ENCODE data around the gene BCL2L11. TPM values are rescaled to one million over a fixed set of nuclear protein-coding genes. Genes with fewer than 3 reads are reported as not detected.
A peak's percentile ranks its signal among the peaks of the same experiment; 100 is the strongest.

BCL2L11 gene
- total and polyA plus RNA-seq, 9 of the 15 experiments (the other 6 are each of a cell fraction or from before 2014, with no cell fraction given) = 2.2 to 18.8 (median 5.0) TPM

GRCh38 chr2:111121028-111121827 lies 514 bp downstream of the BCL2L11 start (continued):
- peak; percentile 22; the same call in 1 of the 2 replicates for TF ChIP-seq STAG1 (CRISPR knock-in tag; IDR thresholded peaks at IDR 0.05; ENCODE audit: borderline replicate concordance)
- peak; percentile 29; the same call in 1 of the 2 replicates for TF ChIP-seq RNF2 (IDR thresholded peaks at IDR 0.05)
- peak; percentile 60 for TF ChIP-seq ARID4B (CRISPR knock-in tag; IDR thresholded peaks at IDR 0.05)
- no peak for TF ChIP-seq BRF1 (IDR thresholded peaks at IDR 0.05; ENCODE audit: borderline replicate concordance, extremely low read depth, insufficient read length)
- peak; percentile 43; the same call in 1 of the 2 replicates for TF ChIP-seq EP400 (IDR thresholded peaks at IDR 0.05)
- TF ChIP-seq XRCC5 (IDR thresholded peaks at IDR 0.05; ENCODE audit: low read depth, low read length) = peak; percentile 54; the same call in 1 of the 2 replicates
- TF ChIP-seq PREB (CRISPR knock-in tag; IDR thresholded peaks at IDR 0.05) = no peak
- no peak for TF ChIP-seq SIN3B (IDR thresholded peaks at IDR 0.05; ENCODE audit: low read depth)
- no peak for TF ChIP-seq ATF6 (CRISPR knock-in tag; IDR thresholded peaks at IDR 0.05)
- TF ChIP-seq PHF20 (IDR thresholded peaks at IDR 0.05; ENCODE audit: partially characterized antibody) = peak; percentile 14
- no peak for TF ChIP-seq TSHZ1 (CRISPR knock-in tag; IDR thresholded peaks at IDR 0.05)
- TF ChIP-seq HSF4 (CRISPR knock-in tag; IDR thresholded peaks at IDR 0.05; ENCODE audit: borderline replicate concordance) = no peak
- no peak for TF ChIP-seq ARID3B (CRISPR knock-in tag; IDR thresholded peaks at IDR 0.05; ENCODE audit: borderline replicate concordance)
- TF ChIP-seq OTX1 (CRISPR knock-in tag; IDR thresholded peaks at IDR 0.05) = no peak
